Measurements from ENCODE around the gene GRHPR. TPM values are rescaled to one million over a fixed set of nuclear protein-coding genes. Genes with fewer than 3 reads are reported as not detected.
"Not testable (repeated sequence)": the region's sequence is repeated elsewhere in the genome, so short reads cannot be mapped to it uniquely, and the experiment has no call there.

Gene GRHPR
- total RNA-seq, 1 donor from 2014 or later = 106 TPM

- Mint-ChIP-seq H3K36me3 (no peaks in the 10 kb centered on the region), H3K4me3 (no peak overlapping the region), H3K9me3 (no peaks in the 10 kb centered on the region), H3K27me3 (ENCODE audit: low read depth) (peaks cover 8% of the 10 kb centered on the region), H3K4me1 (no peaks in the 10 kb centered on the region), H3K27ac (no peak overlapping the region)
- TF ChIP-seq, protein P1, sequence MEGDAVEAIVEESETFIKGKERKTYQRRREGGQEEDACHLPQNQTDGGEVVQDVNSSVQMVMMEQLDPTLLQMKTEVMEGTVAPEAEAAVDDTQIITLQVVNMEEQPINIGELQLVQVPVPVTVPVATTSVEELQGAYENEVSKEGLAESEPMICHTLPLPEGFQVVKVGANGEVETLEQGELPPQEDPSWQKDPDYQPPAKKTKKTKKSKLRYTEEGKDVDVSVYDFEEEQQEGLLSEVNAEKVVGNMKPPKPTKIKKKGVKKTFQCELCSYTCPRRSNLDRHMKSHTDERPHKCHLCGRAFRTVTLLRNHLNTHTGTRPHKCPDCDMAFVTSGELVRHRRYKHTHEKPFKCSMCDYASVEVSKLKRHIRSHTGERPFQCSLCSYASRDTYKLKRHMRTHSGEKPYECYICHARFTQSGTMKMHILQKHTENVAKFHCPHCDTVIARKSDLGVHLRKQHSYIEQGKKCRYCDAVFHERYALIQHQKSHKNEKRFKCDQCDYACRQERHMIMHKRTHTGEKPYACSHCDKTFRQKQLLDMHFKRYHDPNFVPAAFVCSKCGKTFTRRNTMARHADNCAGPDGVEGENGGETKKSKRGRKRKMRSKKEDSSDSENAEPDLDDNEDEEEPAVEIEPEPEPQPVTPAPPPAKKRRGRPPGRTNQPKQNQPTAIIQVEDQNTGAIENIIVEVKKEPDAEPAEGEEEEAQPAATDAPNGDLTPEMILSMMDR (IDR thresholded peaks at IDR 0.05; ENCODE audit: unreplicated experiment) = no peak
- DNase-seq (ENCODE audit: low spot score in 2 of 2, unreplicated experiment in 2 of 2) = no peak
Observed at GRCh38 chr9:37390759-37391158, 31.7 kb upstream of the GRHPR start.

DNA sequence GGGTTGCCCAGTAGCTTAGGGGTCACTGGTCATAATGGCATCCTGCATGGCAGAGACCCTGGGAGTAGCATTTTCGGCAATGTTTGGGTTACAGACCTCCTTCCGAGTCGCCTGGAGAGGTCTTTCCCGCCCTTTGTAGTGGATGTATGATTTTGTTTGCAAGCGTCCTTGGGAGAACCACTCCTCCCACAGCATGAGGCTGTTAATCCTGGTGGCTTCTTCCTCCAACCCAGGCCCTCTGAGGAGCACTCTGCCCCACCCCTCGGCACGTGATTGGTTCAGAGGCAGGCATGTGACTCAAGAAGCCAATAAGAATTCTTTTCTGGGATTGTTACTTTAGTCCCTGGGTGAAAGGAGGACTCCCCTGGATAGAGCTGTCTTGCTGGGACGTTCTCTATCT, 30.2 kb upstream of the GRHPR start:
- Mint-ChIP-seq H3K4me1 (no peaks in the 10 kb centered on the region), H3K27ac (no peak overlapping the region), H3K36me3 (no peaks in the 10 kb centered on the region), H3K27me3 (ENCODE audit: low read depth) (peaks cover 8% of the 10 kb centered on the region), H3K9me3 (no peaks in the 10 kb centered on the region), H3K4me3 (no peak overlapping the region)
- TF ChIP-seq, protein P1 (IDR thresholded peaks at IDR 0.05; ENCODE audit: unreplicated experiment) = no peak
- no peak for DNase-seq (ENCODE audit: low spot score in 2 of 2, unreplicated experiment in 2 of 2)

DNA sequence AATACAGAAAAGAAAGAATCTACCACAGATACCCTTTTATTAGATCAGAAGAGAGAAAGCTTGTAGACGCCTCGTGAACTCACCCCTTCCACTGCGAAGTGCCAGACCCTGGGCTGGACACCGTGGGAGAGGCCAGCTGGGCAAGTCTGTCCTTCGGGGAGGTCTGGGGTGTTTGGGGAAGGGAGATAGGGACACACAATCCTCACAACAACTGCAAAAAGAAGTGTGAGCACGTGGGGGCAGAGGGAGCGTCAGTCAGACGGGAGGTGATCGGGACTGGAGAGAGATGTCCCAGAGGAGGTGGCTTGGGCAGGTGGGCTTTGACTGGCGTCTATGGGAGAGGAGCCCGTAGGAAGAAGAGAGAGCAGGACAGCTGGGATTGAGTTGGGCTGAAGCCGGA, 27.3 kb upstream of the GRHPR start:
- no peaks in the 10 kb centered on the region for H3K36me3 Mint-ChIP-seq
- DNase-seq (ENCODE audit: low spot score in 2 of 2, unreplicated experiment in 2 of 2) = no peak
- H3K9me3 Mint-ChIP-seq = no peaks in the 10 kb centered on the region
- no peak overlapping the region for H3K4me3 Mint-ChIP-seq
- TF ChIP-seq, protein P1 (IDR thresholded peaks at IDR 0.05; ENCODE audit: unreplicated experiment) = no peak
- peaks cover 6% of the 10 kb centered on the region for H3K27me3 Mint-ChIP-seq (ENCODE audit: low read depth)
- no peaks in the 10 kb centered on the region for H3K4me1 Mint-ChIP-seq
- no peak overlapping the region for H3K27ac Mint-ChIP-seq

DNA sequence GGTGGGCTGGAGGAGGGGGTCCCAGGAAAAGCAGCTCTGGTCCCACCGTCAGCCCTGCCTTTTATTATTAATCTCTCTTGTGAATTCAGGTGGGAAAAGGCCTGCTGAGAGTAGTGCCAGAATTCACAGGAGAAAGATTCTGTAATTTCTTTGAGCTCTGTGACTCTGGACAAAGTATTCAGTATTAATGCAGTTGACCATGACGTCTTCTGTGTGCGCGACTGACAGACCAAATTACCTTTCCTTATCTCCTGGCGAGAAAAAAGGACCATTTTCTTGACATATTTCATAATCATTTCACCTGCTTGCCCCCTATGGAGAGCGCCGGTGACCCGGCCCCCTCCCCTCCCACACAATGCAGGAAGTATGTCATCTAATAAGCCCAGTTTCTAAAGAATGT, 26.8 kb upstream of the GRHPR start:
- no peak overlapping the region for H3K27ac Mint-ChIP-seq
- DNase-seq (ENCODE audit: low spot score in 2 of 2, unreplicated experiment in 2 of 2) = no peak
- no peaks in the 10 kb centered on the region for H3K4me1 Mint-ChIP-seq
- no peaks in the 10 kb centered on the region for H3K36me3 Mint-ChIP-seq
- peaks cover 6% of the 10 kb centered on the region for H3K27me3 Mint-ChIP-seq (ENCODE audit: low read depth)
- H3K9me3 Mint-ChIP-seq = no peaks in the 10 kb centered on the region
- TF ChIP-seq, protein P1 (IDR thresholded peaks at IDR 0.05; ENCODE audit: unreplicated experiment) = no peak
- H3K4me3 Mint-ChIP-seq = no peak overlapping the region

DNA sequence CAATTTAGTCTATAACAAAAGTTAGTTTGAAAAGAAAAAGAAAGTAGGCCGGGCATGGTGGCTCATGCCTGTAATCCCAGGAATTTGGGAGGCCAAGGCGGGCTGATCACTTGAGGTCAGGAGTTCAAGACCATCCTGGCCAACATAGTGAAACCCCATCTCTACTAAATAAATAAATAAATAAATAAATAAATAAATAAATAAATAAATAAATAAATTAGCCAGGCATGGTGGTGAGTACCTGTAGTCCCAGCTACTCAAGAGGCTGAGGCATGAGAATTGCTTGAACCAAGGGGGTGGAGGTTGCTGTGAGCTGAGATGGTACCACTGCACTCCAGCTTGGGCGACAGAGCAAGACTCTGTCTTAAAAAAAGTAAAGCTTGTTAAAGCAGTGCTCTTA, 24.5 kb upstream of the GRHPR start:
- not testable (repeated sequence) for H3K27me3 Mint-ChIP-seq (ENCODE audit: low read depth); H3K4me3 Mint-ChIP-seq; H3K4me1 Mint-ChIP-seq; H3K36me3 Mint-ChIP-seq; DNase-seq (ENCODE audit: low spot score in 2 of 2, unreplicated experiment in 2 of 2); H3K9me3 Mint-ChIP-seq; H3K27ac Mint-ChIP-seq

- Mint-ChIP-seq H3K4me3 (no peak overlapping the region), H3K36me3 (no peaks in the 10 kb centered on the region), H3K9me3 (no peaks in the 10 kb centered on the region), H3K27ac (no peak overlapping the region), H3K27me3 (ENCODE audit: low read depth) (peaks cover 6% of the 10 kb centered on the region), H3K4me1 (peaks cover 3% of the 10 kb centered on the region)
- DNase-seq (ENCODE audit: low spot score in 2 of 2, unreplicated experiment in 2 of 2) = no peak
- TF ChIP-seq, protein P1 (IDR thresholded peaks at IDR 0.05; ENCODE audit: unreplicated experiment) = no peak
Observed at GRCh38 chr9:37398464-37399025, 24.0 kb upstream of the GRHPR start.
